GM15510 (cell line): ENCODE measurements around the gene EXOSC2.

Experiments used
- POLR2A ChIP-seq: IDR thresholded peaks from 3 replicates; pipeline ENCODE4 v1.6.1; 2011; ENCODE audit warnings: borderline replicate concordance; ENCODE audit not compliant: insufficient read length; ENCODE audit errors: extremely low read depth

Gene EXOSC2

GRCh38 chr9:130665029-130665430, 28.6 kb upstream of the EXOSC2 start:
- TF ChIP-seq POLR2A: no peak

GRCh38 chr9:130665431-130666392, 27.9 kb upstream of the EXOSC2 start:
- no peak for TF ChIP-seq POLR2A

GRCh38 chr9:130666393-130667119, 27.0 kb upstream of the EXOSC2 start:
- TF ChIP-seq POLR2A: no peak

DNA sequence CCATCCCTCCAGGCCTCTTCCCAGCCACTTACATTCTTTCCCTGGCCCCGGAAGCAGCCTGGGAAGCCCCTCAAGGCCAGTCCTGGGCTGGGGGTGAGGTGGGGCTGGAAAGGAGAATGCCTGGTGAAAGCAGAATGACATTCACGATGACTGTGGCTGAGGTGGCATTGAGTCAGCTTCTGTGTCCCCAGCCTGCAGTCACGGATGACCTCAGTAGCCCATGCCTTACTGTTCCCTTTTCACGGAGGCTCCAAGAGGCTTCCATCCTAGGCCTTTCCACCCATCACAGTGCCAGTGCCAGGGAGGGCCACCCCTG, 26.5 kb upstream of the EXOSC2 start:
- no peak for TF ChIP-seq POLR2A

- no peak for TF ChIP-seq POLR2A
Observed at GRCh38 chr9:130668196-130668595, 25.4 kb upstream of the EXOSC2 start.

GRCh38 chr9:130668659-130669058, 24.9 kb upstream of the EXOSC2 start:
- TF ChIP-seq POLR2A: no peak

GRCh38 chr9:130669965-130670364, 23.6 kb upstream of the EXOSC2 start:
- TF ChIP-seq POLR2A: no peak

- no peak for TF ChIP-seq POLR2A
Observed at GRCh38 chr9:130670644-130671043, 22.9 kb upstream of the EXOSC2 start.

DNA sequence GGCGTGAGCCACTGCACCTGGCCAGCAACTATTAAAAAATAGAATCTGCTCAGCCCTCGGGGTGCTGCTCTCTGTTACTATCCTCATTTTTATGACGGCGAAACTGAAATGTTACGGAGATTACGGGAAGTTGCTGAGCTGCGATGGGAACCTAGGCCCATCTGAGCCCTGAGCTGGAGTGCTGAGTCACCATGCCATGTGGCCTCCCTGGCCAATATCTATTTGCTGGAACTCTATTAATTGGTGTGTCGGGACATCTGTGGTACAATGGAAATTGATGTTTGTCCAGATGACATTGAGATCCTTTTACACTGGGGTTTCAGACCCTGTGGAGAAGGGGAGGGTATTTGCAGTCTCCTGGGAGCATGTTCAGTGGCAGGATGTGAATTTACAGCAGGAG, 21.1 kb upstream of the EXOSC2 start:
- TF ChIP-seq POLR2A: no peak

GRCh38 chr9:130672933-130673615, 20.5 kb upstream of the EXOSC2 start:
- TF ChIP-seq POLR2A: no peak

GRCh38 chr9:130675396-130675795, 18.2 kb upstream of the EXOSC2 start:
- TF ChIP-seq POLR2A: no peak

- TF ChIP-seq POLR2A: no peak
Observed at GRCh38 chr9:130677252-130677651, 16.3 kb upstream of the EXOSC2 start.

DNA sequence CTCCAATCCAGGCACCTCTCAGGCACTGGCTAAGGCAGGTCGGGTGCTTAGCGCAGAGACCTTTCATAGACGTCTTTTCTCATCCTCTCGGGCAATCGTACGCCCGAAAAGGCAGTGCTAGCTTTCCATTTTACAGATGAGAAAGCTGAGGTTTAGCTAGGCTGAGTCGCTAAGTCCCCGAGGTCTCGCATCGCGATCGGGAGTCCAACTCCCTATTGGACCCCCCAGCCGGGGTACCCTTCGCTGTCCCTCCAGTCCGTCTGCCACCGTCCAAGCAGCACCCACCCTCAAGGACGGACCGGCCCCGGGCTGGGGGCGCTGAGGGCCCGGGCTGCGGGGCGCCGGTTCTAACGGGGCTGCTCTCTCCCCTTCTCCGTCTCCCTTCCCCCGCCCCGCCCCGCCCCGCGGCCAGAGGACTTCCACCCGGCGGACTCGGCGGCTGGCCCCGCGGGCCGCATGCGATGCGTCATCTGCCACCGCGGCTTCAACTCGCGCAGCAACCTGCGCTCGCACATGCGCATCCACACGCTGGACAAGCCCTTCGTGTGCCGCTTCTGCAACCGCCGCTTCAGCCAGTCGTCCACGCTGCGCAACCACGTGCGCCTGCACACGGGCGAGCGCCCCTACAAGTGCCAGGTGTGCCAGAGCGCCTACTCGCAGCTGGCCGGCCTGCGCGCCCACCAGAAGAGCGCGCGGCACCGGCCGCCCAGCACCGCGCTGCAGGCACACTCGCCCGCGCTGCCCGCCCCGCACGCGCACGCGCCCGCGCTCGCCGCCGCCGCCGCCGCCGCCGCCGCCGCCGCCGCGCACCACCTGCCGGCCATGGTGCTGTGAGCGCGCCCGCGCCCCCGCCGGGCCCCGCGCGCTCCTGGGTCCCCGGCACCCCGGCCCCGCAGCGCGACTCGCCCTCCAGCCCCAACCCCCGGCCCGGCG, 12.5 kb upstream of the EXOSC2 start:
- TF ChIP-seq POLR2A: peak; percentile 25

- no peak for TF ChIP-seq POLR2A
Observed at GRCh38 chr9:130681769-130682420, 11.7 kb upstream of the EXOSC2 start.
